Memory B cell (primary cell): ENCODE measurements around the gene PHF19.

Experiments used
- ATAC-seq: fragments of 150-1000 bp; cut with Tn5 transposase; 2 replicates; pipeline ENCODE4 v1.10.0; 2021; ENCODE audit warnings: low read depth, mild to moderate bottlenecking, moderate library complexity
- DNase-seq, 2 donors: peaks; one replicate each; pipeline ENCODE4 v3.0.0; 2022; ENCODE audit warnings: low spot score in 2 of 2
- H3K27ac Mint-ChIP-seq: one replicate; pipeline ENCODE4 v1.8.0; 2022; ENCODE audit warnings: mild to moderate bottlenecking, moderate library complexity, mixed read lengths
- H3K27me3 Mint-ChIP-seq: one replicate; pipeline ENCODE4 v1.8.0; 2022; ENCODE audit warnings: mixed read lengths
- H3K36me3 Mint-ChIP-seq: one replicate; pipeline ENCODE4 v1.8.0; 2022; ENCODE audit warnings: mild to moderate bottlenecking, mixed read lengths
- H3K4me1 Mint-ChIP-seq: one replicate; pipeline ENCODE4 v1.8.0; 2022; ENCODE audit warnings: mixed read lengths
- H3K4me3 Mint-ChIP-seq: one replicate; pipeline ENCODE4 v1.8.0; 2022; ENCODE audit warnings: mild to moderate bottlenecking, moderate library complexity, mixed read lengths
- H3K9me3 Mint-ChIP-seq: one replicate; pipeline ENCODE4 v1.8.0; 2022; ENCODE audit warnings: mixed read lengths

PHF19 gene

GRCh38 chr9:120852240-120853010, 24.6 kb downstream of the PHF19 start:
- ATAC-seq (no peak), DNase-seq (no peak)
- H3K4me3 Mint-ChIP-seq = no peak overlapping the region
- H3K27me3 Mint-ChIP-seq = no peaks in the 10 kb centered on the region
- H3K27ac Mint-ChIP-seq = no peak overlapping the region
- peaks cover 14% of the 10 kb centered on the region for H3K36me3 Mint-ChIP-seq
- H3K9me3 Mint-ChIP-seq = no peaks in the 10 kb centered on the region
- peaks cover 18% of the 10 kb centered on the region for H3K4me1 Mint-ChIP-seq

- no peaks in the 10 kb centered on the region for H3K9me3 Mint-ChIP-seq
- no peak for DNase-seq
- peak overlapping the region; percentile 53 for H3K27ac Mint-ChIP-seq
- peaks cover 24% of the 10 kb centered on the region for H3K4me1 Mint-ChIP-seq
- no peak overlapping the region for H3K4me3 Mint-ChIP-seq
- no peaks in the 10 kb centered on the region for H3K27me3 Mint-ChIP-seq
- H3K36me3 Mint-ChIP-seq = peaks cover 13% of the 10 kb centered on the region
- no peak for ATAC-seq
Measured at GRCh38 chr9:120851449-120851848, 25.5 kb downstream of the PHF19 start.

- Mint-ChIP-seq H3K9me3 (no peaks in the 10 kb centered on the region), H3K4me3 (no peak overlapping the region), H3K4me1 (peaks cover 29% of the 10 kb centered on the region), H3K27ac (no peak overlapping the region), H3K36me3 (peaks cover 17% of the 10 kb centered on the region), H3K27me3 (no peaks in the 10 kb centered on the region)
- ATAC-seq (no peak), DNase-seq (no peak)
Measured at GRCh38 chr9:120850315-120850714, 26.7 kb downstream of the PHF19 start.

- Mint-ChIP-seq H3K9me3 (no peaks in the 10 kb centered on the region), H3K27me3 (no peaks in the 10 kb centered on the region), H3K4me1 (peaks cover 39% of the 10 kb centered on the region), H3K36me3 (peaks cover 20% of the 10 kb centered on the region), H3K27ac (no peak overlapping the region), H3K4me3 (no peak overlapping the region)
- ATAC-seq = no peak
- DNase-seq = no peak
Measured at GRCh38 chr9:120846906-120847305, 30.1 kb downstream of the PHF19 start.

GRCh38 chr9:120846251-120846889, 30.6 kb downstream of the PHF19 start:
- ATAC-seq (no peak), DNase-seq (no peak)
- Mint-ChIP-seq H3K4me1 (peaks cover 41% of the 10 kb centered on the region), H3K27ac (no peak overlapping the region), H3K9me3 (no peaks in the 10 kb centered on the region), H3K36me3 (peaks cover 20% of the 10 kb centered on the region), H3K27me3 (no peaks in the 10 kb centered on the region), H3K4me3 (no peak overlapping the region)

GRCh38 chr9:120845255-120845654, 31.7 kb downstream of the PHF19 start:
- ATAC-seq (no peak), DNase-seq (no peak)
- peaks cover 15% of the 10 kb centered on the region for H3K36me3 Mint-ChIP-seq
- peaks cover 37% of the 10 kb centered on the region for H3K4me1 Mint-ChIP-seq
- no peaks in the 10 kb centered on the region for H3K27me3 Mint-ChIP-seq
- no peak overlapping the region for H3K4me3 Mint-ChIP-seq
- H3K9me3 Mint-ChIP-seq = no peaks in the 10 kb centered on the region
- no peak overlapping the region for H3K27ac Mint-ChIP-seq

GRCh38 chr9:120842685-120843485, 34.1 kb downstream of the PHF19 start, which contains the start of gene PSMD5:
Gene PSMD5, minus strand, starts transcription at chr9:120842922. Its CDS starts 13 bp downstream, at chr9:120842909.
- Mint-ChIP-seq H3K36me3 (peaks cover 15% of the 10 kb centered on the region), H3K4me3 (peak within 1 kb of the TSS; percentile 91), H3K27me3 (no peaks in the 10 kb centered on the region), H3K4me1 (peaks cover 39% of the 10 kb centered on the region), H3K27ac (peak within 1 kb of the TSS; percentile 100), H3K9me3 (no peaks in the 10 kb centered on the region)
- DNase-seq (peak; percentile 86 to 95), ATAC-seq (peak; percentile 95)

- H3K9me3 Mint-ChIP-seq = no peaks in the 10 kb centered on the region
- no peaks in the 10 kb centered on the region for H3K27me3 Mint-ChIP-seq
- H3K4me3 Mint-ChIP-seq = peak overlapping the region; percentile 91
- H3K36me3 Mint-ChIP-seq = peaks cover 17% of the 10 kb centered on the region
- peak overlapping the region; percentile 100 for H3K27ac Mint-ChIP-seq
- ATAC-seq = peak; percentile 3
- peaks cover 33% of the 10 kb centered on the region for H3K4me1 Mint-ChIP-seq
- DNase-seq = no peak
Measured at GRCh38 chr9:120841930-120842684, 34.9 kb downstream of the PHF19 start.

GRCh38 chr9:120839146-120839545, 37.8 kb downstream of the PHF19 start:
- DNase-seq (no peak), ATAC-seq (no peak)
- peaks cover 27% of the 10 kb centered on the region for H3K4me1 Mint-ChIP-seq
- peaks cover 17% of the 10 kb centered on the region for H3K36me3 Mint-ChIP-seq
- no peaks in the 10 kb centered on the region for H3K27me3 Mint-ChIP-seq
- peak overlapping the region; percentile 0 for H3K27ac Mint-ChIP-seq
- no peaks in the 10 kb centered on the region for H3K9me3 Mint-ChIP-seq
- no peak overlapping the region for H3K4me3 Mint-ChIP-seq

GRCh38 chr9:120837921-120838320, 39.1 kb downstream of the PHF19 start:
- DNase-seq (no peak), ATAC-seq (no peak)
- H3K27ac Mint-ChIP-seq = peak overlapping the region; percentile 35
- H3K4me1 Mint-ChIP-seq = peaks cover 22% of the 10 kb centered on the region
- no peaks in the 10 kb centered on the region for H3K9me3 Mint-ChIP-seq
- peaks cover 20% of the 10 kb centered on the region for H3K36me3 Mint-ChIP-seq
- H3K4me3 Mint-ChIP-seq = no peak overlapping the region
- no peaks in the 10 kb centered on the region for H3K27me3 Mint-ChIP-seq

- Mint-ChIP-seq H3K27me3 (no peaks in the 10 kb centered on the region), H3K4me1 (peaks cover 11% of the 10 kb centered on the region), H3K9me3 (no peaks in the 10 kb centered on the region), H3K36me3 (peaks cover 41% of the 10 kb centered on the region), H3K4me3 (no peak overlapping the region), H3K27ac (no peak overlapping the region)
- no peak for DNase-seq
- ATAC-seq = no peak
Measured at GRCh38 chr9:120833325-120833724, 43.7 kb downstream of the PHF19 start.

GRCh38 chr9:120832807-120833206, 44.2 kb downstream of the PHF19 start:
- DNase-seq = no peak
- no peak overlapping the region for H3K4me3 Mint-ChIP-seq
- no peaks in the 10 kb centered on the region for H3K27me3 Mint-ChIP-seq
- ATAC-seq = no peak
- H3K9me3 Mint-ChIP-seq = no peaks in the 10 kb centered on the region
- peaks cover 11% of the 10 kb centered on the region for H3K4me1 Mint-ChIP-seq
- H3K36me3 Mint-ChIP-seq = peaks cover 40% of the 10 kb centered on the region
- H3K27ac Mint-ChIP-seq = peak overlapping the region; percentile 28

- Mint-ChIP-seq H3K36me3 (peaks cover 46% of the 10 kb centered on the region), H3K4me3 (no peak overlapping the region), H3K4me1 (peaks cover 9% of the 10 kb centered on the region), H3K27me3 (no peaks in the 10 kb centered on the region), H3K9me3 (no peaks in the 10 kb centered on the region), H3K27ac (no peak overlapping the region)
- ATAC-seq (no peak), DNase-seq (no peak)
Measured at GRCh38 chr9:120830865-120831264, 46.1 kb downstream of the PHF19 start.
